NCI-H1092 treated with DMSO at 0.1 percent for 48 hours (cell line): Measurements from ENCODE around the gene MAPK12.

Experiments used
- DNase-seq: peaks from one replicate; lab custom pipeline; 2025; lab: John Stamatoyannopoulos, UW

The MAPK12 gene

DNA sequence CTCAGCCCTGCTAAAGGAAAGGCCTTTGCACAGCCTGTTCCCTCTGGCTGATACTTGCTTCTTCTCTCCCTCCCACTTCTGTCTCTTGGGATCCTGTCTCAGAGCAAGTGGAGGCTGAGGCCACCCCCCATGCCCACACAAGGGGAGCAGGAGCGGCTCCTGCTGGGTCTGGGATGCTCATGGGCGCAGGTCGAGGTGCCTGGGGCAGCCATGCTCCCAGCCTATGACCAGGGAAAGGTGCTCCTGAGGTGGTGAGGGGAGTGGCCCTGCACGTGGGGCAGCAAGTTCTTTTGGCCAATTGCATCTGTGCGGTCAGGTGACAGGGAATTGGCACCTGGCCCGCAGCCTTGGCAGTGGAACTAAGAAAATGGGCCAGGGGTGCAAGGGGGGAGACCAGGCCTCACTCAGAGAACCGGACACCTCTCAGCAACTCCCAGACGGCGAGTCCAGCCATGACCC lies 7.2 kb upstream of the MAPK12 start:
- no peak for DNase-seq

DNA sequence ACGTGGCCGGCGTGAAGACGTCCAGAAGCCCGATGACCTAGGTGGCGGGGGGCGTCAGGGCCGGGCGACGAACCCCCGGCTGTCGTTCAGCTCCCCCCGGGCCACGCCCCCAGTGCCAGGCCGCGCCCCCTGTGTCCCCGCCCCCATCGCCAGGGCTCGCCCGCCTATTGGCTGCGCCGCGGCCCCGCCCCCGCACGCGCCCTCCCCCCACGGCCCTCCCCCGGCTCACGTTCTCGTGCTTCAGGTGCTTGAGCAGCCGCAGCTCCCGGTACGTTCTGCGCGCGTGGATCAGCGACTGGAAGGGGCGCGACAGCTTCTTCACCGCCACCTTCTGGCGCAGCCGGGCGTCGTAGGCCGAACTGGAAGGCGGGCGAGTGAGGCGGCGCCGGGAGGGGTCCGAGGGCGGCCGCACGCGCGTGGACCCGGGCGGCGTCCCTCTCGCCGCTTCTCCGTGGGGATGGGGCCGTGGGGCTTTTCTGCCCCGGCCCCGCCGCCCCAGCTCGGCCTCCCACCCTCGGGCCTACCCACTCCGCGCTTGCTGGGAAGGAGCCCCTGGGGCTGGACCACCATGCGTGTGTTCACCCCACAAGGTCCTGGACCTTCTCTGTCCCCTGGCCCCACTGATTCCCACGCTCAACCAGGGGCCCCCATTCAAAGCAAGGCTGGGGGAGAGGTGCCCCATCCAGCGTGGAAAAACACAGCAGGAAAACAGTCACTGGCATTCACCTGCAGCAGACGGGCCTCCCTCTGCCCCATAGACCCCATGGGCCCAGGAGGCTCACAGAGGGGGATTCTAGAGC lies 6.3 kb upstream of the MAPK12 start:
- DNase-seq, result no peak

DNA sequence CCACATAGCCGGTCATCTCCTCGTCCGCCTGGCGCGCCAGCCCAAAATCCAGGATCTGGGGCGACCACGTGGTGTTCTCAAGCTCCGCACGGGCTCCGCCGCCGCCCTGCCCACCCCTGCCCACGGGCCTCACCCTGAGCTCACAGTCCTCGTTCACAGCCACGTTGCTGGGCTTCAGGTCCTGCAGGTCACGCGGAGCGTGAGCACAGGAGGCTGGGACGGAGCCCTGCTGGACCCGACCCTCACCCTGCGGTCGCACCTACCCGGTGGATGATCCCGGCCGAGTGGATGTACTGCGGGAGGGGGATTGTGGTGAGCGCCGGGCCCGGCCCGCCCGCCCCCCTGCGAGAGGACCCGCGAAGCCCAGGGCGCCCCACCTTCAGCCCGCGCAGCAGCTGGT lies 5.5 kb upstream of the MAPK12 start:
- DNase-seq, result no peak

DNA sequence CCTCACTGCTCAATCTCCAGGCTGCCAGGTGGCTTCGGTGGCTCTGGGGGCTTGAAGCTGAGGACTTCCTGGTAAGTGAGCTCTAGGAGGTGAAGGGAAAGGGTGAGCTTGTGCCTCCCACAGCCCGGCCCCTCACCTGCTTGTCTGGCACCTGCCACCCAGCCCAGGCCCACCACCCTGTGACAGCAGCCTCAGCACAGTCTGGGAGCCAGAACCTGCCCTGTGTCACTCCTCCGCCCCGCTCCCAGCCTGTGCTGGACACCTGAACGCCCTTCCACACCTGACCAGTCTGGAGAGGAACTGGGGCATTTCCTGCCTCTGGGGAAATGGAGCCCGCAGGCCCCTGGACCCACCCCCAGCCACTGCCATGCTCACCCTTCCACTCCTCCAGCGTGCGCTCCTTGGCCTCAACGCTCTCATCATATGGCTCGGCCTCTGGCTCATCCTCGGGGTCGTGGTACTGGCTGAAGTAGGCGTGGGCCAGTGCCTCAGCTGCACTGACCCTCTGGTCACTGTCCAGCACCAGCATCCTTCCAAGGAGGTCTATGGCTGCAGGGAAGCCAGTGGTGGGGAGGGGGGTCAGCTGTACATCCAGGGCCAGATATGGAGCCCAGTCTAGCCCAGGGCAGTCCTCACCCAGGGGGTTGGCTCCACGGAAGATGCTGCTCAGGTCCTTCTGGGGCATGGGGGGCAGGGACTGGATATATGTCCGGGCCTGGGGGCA lies 3.6 kb upstream of the MAPK12 start:
- DNase-seq, result no peak

DNA sequence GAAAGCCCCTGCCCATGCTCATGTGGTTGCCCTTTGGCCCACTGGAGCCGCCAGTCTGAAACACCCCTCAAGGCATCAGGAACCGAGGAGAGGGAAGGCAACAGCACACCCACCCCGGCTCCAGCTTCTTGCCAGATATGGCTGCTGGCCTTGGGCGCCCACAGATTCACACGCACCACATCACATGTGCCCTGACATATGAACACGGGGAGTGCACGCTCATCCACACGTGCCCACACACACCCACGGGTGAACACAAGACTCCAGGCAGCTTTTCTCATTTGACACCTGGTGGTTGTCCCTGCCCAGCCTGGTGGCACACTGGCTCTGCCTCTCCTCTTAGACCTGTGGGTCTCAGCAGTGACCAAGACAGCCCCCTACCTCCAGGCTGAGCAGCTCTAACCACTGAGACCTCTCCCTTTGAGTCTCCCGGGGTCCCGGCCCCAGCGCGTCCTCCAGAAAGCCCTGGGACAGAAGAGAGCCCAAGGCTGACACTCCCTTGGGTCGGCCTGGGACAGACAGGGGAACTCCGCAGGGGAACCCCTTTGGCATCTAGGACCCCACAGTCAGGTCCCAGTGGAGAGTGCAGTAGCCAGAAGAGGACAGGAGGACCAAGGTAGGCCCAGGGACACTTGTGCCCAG lies 2.7 kb upstream of the MAPK12 start:
- DNase-seq, result no peak

DNA sequence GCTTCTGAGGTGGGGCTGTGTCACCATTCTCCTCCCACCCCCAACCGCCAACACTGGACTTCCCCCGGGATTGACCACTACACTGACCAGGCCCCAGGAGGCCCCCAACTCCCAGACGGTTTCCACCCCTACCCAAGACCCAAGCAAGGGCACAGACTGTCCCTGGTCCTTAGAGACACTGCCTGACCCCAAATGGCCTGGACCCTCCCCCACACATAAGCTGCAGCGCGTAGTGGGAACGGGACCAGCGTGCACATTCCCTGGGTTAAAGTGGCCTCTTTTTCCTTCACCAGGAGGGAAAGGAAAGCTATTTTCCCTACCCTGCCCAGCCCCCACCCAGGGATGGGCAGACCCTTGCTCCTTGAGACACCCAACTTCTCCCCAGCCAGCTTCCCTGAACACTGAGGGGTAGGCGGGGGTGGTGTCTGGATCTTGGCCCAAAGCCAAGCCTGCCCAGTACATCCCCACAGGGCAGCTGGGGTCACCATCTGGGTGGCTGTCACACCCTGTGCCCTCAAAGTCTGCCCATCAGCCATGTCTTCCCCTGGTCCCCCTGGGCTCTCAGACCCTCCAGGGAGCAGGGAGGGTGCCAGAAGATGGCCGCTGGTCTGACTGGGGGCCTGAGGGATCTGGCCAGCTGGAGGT lies 1.6 kb upstream of the MAPK12 start:
- DNase-seq, result no peak

DNA sequence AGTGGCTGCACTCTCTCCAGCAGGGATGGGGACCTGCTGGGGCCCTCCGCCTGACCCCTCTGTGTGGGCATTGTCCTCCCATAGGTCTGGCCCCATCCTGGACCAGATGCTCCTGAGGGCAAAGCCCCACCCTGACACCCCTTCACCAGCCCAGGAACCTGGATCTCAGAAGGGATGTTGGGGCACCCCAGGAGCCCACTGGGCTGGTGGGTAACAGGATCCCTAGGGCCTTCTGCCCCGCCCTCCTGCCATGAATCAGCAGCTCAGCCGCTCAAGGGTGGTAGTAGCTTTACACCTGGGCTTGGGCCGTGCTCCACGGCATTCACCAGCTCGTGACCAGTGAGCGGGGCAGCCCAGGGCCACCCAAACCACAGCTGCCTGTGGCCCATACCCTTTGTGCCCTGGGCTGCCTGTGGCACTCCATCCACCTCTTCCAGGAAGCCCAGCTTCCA lies 1.0 kb upstream of the MAPK12 start:
- DNase-seq, result no peak

DNA sequence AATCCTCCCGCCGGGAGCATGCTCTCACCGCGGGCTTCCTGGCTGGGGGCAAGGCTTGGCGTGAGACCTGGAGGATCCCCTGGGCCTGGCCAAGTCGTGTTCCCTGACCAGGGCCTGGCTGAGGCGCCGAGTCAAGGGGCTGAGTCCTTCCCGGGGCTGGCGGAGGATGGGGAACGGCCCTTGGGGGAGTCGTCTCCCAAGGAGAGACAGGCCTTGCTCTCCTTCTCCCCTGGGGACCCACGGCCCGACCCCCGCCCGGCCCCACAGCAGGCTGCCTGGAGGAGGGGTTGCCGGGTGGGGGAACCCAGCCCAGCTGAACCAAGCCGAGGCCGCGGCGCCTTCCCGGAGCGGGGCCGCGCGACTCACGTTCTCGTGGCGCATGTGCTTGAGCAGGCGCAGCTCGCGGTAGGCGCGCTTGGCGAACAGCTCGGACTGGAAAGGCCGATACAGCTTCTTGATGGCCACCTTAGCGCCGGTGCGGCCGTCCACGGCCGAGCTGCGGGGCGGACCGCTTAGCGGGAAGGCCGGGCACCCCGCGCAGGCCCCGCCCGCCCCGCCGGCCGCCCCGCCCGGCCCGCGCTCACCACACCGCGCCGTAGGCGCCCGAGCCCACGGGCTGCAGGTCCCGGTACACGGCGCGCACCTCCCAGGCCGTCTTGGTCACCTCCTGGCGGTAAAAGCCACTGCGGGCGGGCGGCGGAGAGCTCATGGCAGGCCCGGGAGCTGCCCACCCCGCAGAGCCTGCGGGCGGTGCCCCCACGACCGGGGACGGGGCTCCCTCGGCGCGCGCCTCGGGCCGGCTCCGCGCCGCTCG lies 475 bp downstream of the MAPK12 start:
- DNase-seq, result no peak

DNA sequence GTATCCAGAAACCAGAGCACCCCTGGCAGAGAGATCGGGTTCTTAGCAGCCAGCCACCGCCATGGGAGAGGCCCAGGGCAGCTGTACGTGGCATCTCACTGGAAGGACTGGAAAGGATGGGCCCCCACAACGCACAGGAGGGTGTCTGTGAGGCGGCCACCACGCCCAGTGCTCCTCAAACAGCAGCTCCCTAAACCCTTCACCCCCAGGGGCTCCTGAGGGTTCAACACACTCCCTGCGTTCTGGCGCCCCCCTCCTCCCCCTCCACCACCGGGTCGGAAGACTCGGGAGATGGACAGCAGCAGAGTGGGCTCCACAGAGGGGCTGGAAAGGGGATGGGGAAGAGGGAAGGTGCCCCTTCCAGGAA lies 1.1 kb downstream of the MAPK12 start:
- no peak for DNase-seq

DNA sequence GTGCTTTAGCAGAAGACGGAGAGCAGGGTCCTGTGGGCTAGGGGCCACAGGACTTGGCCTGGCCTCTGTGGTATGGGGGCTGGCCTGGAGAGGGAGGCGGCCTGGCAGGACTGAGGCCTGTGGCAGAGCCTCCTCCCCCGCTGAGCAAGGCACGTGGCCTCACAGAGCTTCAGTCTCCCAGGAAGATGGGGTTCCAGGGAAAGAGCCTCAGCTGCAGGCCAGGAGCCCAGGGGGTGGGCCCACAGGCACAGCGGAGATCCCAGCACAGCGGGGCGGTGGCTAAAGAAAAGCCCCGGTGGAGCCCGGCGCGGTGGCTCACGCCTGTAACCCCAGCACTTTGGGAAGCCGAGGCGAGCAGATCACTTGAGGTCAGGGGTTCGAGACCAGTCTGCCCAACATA lies 2.2 kb downstream of the MAPK12 start:
- DNase-seq, result no peak

DNA sequence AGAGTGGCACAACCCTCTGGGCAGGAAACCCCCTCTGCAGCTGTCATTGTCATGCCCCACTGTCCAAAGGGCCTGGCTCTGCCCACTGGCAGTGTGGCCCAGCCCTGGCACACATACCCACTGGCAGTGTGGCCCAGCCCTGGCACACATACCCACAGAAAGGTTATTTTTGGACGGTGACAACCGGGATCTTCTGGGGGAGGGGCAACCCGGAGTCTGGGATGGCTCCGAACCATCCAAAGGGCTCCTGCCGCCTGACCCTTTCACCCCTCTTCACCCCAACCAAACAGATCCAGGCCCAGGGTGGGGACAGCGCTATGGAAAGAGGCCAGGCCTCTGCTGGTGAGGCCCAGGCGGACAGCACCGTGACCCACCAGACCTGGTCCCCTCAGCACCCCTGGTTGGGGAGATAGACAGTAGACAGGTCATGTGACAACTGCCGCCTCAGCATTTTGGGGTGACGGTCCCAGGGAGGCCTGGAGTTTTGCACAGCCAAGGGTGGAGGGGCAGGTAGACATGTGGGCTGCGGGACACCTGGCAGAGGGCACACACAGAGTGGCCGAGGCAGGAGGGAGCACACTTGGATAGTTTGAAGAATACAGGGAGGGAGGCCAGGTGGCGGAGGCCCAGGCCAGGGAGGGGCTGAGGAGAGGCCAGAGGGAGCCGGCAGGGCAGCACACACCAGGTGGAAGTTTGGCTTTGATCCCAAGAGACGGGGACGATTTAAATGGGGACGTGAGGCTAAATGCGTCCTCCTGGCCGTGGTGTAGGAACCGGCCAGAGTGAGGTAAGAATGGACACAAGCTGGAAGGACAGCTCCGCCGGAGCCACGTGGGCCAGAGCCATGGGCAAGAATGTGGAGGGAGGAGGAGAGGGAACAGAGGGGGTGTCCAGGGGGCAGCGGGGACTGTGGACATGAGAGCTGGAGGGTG lies 2.9 kb downstream of the MAPK12 start:
- no peak for DNase-seq

DNA sequence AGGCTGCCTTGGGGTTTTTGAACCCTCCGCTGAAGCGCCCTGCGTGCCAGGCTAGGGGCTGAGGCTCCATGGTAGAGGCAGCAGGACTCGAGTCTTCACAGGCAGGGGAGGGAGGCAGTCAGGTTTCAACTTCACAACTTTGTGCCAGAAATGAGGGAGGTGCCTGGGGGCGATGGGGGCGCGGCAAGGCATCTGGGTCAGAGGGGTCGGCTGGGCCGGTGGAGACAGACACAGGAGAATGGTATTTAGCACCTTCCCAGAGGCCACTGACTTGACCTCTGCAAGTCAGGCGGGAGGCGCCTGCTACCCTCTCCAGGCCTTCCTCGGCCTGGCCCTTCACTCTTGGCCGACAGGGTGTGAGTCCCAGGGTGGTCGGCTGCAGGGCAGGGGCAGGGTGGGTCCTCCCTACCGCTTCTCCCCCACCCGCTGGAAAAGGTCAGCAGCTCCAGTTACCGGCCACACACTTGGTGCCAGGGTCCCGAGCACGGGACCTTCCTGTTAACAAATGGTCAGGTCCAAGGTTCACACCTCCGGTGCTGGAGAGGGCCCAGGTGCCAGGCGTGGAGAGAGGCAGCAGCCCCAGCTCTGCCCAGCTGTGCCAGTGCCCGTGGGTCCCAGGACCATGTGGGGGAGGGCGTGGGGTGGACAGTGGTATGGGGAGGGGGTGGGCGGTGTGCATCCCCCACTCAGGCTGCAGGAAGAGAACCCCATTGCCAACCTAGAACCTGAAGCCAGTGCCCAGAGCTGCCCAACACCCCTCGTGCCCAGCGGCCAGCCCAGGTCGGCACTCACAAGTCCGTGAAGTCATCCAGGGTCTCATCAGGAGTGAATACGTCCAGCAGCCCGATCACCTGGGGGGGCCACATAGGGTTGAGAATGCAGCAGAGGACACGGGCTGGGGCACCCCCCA lies 3.8 kb downstream of the MAPK12 start:
- DNase-seq, result no peak

DNA sequence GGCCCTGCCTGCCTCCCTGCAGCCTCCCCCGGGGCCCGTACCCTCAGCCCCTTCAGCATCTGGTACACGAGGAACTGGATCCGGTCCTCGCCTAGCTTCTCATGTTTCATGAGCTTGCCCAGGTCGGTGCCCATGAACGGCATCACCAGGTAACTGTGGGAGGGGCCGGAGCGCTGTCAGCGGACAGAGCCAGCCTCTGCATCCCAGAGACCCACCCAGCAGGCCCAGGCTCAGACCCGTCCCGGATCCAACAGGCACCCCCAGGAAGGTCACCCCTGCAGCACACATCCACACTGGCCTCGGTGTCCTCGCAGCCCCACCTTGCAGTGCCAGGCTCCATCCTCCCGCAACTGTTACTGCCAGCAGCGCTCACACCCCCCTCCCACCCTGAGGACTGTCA lies 4.4 kb downstream of the MAPK12 start:
- DNase-seq, result no peak

DNA sequence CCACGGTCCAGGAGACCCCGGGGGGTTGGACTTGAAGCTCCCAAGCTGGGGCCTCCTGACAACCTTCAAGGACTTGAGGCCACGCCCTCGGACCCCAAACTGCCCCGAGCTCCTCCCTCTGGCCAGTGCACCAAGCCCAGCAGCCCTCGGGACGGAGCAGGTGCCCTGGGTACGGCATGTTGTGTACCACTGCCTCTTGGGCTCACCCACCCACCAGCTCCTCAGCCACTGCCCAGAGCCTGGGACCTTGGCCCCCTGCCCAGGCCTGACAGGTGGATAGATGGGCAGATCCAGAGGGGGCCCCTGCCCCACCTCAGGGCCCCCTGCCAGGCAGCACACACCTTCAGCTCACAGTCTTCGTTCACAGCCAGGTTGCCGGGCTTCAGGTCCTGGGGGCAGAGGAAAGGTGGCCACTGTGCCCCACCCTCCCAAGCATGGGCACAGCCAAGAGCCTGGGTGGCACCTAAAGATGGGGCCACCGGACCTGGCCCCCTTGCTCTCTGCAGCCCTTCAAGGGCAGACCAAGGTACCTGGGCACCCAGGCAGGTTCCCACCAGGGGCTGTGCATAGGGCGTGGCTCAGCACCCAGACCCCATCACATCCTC lies 5.1 kb downstream of the MAPK12 start:
- no peak for DNase-seq

DNA sequence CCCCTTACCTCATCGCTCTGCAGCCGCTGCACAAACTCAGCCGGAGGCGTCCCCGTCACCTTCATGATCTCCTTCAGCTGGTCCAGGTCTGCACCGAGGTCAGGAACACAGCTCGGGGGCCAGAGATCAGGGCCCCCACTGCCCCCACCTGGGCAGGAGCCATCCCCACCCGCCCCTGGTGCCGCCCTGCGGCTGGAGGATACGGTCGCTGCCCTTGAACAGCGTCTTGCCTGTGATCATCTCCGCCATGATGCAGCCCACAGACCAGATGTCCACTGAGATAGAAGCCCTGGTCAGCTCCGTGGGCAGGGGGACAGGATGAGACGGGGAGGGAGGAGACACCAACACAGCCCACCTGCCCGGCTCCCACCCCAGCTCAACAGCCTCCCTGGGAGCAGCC lies 5.9 kb downstream of the MAPK12 start:
- no peak for DNase-seq

DNA sequence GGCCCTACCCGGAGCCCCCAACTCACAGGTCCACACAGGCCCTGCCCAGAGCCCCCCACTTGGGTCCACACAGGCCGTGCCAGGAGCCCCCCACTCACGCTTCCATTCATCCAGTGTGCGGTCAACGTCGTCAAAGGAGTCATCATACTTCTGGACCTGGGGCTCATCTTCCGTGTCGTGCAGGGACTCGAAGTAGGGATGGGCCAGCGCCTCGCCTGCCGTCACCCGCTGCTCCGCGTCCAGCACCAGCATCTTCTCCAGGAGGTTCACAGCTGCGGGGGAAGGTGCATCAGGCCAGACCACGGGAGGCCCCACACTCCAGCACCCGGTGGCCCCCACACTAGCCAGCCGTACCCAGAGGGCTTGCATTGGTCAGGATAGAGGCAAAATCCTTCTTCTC lies 6.4 kb downstream of the MAPK12 start:
- no peak for DNase-seq

DNA sequence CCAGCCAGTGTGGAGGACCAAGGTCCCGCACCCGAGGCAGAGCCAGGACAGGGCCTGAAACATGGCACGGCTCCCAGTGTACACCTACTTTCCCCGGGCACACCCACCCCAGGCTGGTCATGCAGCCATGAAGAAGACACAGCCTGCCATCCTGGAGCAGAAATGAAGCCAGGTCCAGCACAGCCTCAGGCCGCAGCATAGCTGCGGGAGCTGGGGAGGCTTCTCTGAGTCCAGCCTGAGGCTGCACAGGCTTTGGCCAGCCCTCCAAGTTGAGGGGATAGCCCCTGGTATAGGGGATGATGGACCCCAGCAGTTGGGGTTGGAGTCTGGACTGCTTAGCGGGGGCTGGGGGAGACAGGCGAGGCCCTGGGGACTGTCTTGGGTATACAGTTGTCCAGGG lies 7.5 kb downstream of the MAPK12 start:
- DNase-seq, result no peak

DNA sequence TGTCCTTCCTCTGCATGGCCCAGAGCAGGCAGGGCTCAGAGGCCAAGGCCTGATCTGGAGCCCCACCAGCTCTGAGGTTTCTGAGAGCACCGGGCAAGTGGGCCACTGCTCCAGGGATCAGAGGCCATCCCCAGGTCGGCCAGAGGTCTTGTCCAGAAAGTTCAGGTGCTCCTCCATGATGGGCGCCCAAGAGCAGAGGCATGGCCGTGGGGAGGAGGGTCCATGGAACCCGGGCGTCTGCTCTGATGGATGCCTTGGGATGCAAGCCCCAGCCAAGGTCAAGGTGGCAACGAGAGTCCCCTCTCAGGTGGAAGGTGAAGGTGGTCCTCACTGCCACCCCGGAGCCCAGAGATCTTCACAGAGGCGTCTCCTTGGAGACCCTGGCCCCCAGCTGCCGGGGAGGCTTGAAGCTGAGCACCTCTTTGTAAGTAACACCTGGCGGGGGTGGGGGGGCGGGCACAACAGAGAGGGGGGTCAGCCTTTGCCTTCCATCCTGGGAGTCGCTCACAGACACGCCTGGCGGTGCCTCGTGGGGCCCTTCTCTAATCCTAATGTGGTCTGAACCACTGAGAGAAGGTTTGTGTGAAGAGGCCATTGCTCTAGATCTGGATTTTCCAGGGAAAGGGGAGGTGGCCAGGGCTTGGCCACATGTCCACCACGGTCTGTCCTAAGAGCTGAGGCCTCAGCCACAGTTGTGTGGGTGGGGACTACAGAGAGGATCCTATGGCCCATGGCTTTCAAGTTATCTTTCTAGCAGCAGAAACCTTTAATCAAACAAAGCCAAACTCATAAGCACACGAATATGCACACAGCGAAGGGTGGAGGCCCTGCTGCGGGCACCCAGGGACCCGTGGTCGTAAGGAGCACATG lies 8.2 kb downstream of the MAPK12 start:
- DNase-seq, result no peak
